ENCODE results near the gene MAPK4. TPM values are rescaled to one million over a fixed set of nuclear protein-coding genes. Genes with fewer than 3 reads are reported as not detected.

MAPK4 gene
- total RNA-seq, 2 experiments from 2014 or later, result not detected

GRCh38 chr18:50738098-50738757, 178.3 kb downstream of the MAPK4 start:
- no peak overlapping the region for H3K27ac Mint-ChIP-seq
- no peak overlapping the region for H3K4me3 Mint-ChIP-seq
- DNase-seq, result no peak
- no peaks in the 10 kb centered on the region for H3K9me3 Mint-ChIP-seq
- no peaks in the 10 kb centered on the region for H3K36me3 Mint-ChIP-seq
- H3K27me3 Mint-ChIP-seq, result peaks cover 2% of the 10 kb centered on the region
- H3K4me1 Mint-ChIP-seq, result no peaks in the 10 kb centered on the region

- no peak overlapping the region for H3K27ac Mint-ChIP-seq
- H3K27me3 Mint-ChIP-seq, result peaks cover 18% of the 10 kb centered on the region
- no peak for DNase-seq
- H3K4me1 Mint-ChIP-seq, result no peaks in the 10 kb centered on the region
- H3K36me3 Mint-ChIP-seq, result no peaks in the 10 kb centered on the region
- no peaks in the 10 kb centered on the region for H3K9me3 Mint-ChIP-seq
- H3K4me3 Mint-ChIP-seq, result no peak overlapping the region
Observed at GRCh38 chr18:50742952-50743351, 183.1 kb downstream of the MAPK4 start.

- DNase-seq, result no peak
- H3K9me3 Mint-ChIP-seq, result no peaks in the 10 kb centered on the region
- H3K4me3 Mint-ChIP-seq, result no peak overlapping the region
- H3K4me1 Mint-ChIP-seq, result no peaks in the 10 kb centered on the region
- H3K36me3 Mint-ChIP-seq, result no peaks in the 10 kb centered on the region
- peaks cover 29% of the 10 kb centered on the region for H3K27me3 Mint-ChIP-seq
- no peak overlapping the region for H3K27ac Mint-ChIP-seq
Observed at GRCh38 chr18:50744253-50744652, 184.4 kb downstream of the MAPK4 start.

- Mint-ChIP-seq H3K9me3 (no peaks in the 10 kb centered on the region), H3K4me3 (no peak overlapping the region), H3K36me3 (no peaks in the 10 kb centered on the region), H3K27ac (no peak overlapping the region), H3K27me3 (peaks cover 41% of the 10 kb centered on the region), H3K4me1 (no peaks in the 10 kb centered on the region)
- no peak for DNase-seq
Observed at GRCh38 chr18:50745945-50746344, 186.1 kb downstream of the MAPK4 start.

- peaks cover 50% of the 10 kb centered on the region for H3K27me3 Mint-ChIP-seq
- no peak overlapping the region for H3K4me3 Mint-ChIP-seq
- DNase-seq, result no peak
- no peaks in the 10 kb centered on the region for H3K36me3 Mint-ChIP-seq
- H3K9me3 Mint-ChIP-seq, result no peaks in the 10 kb centered on the region
- H3K4me1 Mint-ChIP-seq, result no peaks in the 10 kb centered on the region
- no peak overlapping the region for H3K27ac Mint-ChIP-seq
Observed at GRCh38 chr18:50747849-50748242, 188.0 kb downstream of the MAPK4 start.

GRCh38 chr18:50748243-50749229, 188.6 kb downstream of the MAPK4 start:
- Mint-ChIP-seq H3K27me3 (peaks cover 50% of the 10 kb centered on the region), H3K9me3 (no peaks in the 10 kb centered on the region), H3K27ac (no peak overlapping the region), H3K36me3 (no peaks in the 10 kb centered on the region), H3K4me3 (no peak overlapping the region), H3K4me1 (no peaks in the 10 kb centered on the region)
- DNase-seq, result no peak

- peaks cover 50% of the 10 kb centered on the region for H3K27me3 Mint-ChIP-seq
- no peak overlapping the region for H3K27ac Mint-ChIP-seq
- no peaks in the 10 kb centered on the region for H3K36me3 Mint-ChIP-seq
- no peaks in the 10 kb centered on the region for H3K4me1 Mint-ChIP-seq
- no peaks in the 10 kb centered on the region for H3K9me3 Mint-ChIP-seq
- DNase-seq, result no peak
- no peak overlapping the region for H3K4me3 Mint-ChIP-seq
Observed at GRCh38 chr18:50749421-50749820, 189.5 kb downstream of the MAPK4 start.

GRCh38 chr18:50749945-50750344, 190.1 kb downstream of the MAPK4 start:
- H3K4me3 Mint-ChIP-seq, result no peak overlapping the region
- H3K27me3 Mint-ChIP-seq, result peaks cover 51% of the 10 kb centered on the region
- H3K27ac Mint-ChIP-seq, result no peak overlapping the region

GRCh38 chr18:50750546-50750945, 190.7 kb downstream of the MAPK4 start:
- H3K9me3 Mint-ChIP-seq, result no peaks in the 10 kb centered on the region
- H3K4me1 Mint-ChIP-seq, result no peaks in the 10 kb centered on the region
- no peak overlapping the region for H3K4me3 Mint-ChIP-seq
- peaks cover 46% of the 10 kb centered on the region for H3K27me3 Mint-ChIP-seq
- no peaks in the 10 kb centered on the region for H3K36me3 Mint-ChIP-seq
- no peak overlapping the region for H3K27ac Mint-ChIP-seq
- DNase-seq, result no peak

More at GRCh38 chr18:50749945-50750344, 190.1 kb downstream of the MAPK4 start:
- Mint-ChIP-seq H3K36me3 (no peaks in the 10 kb centered on the region), H3K9me3 (no peaks in the 10 kb centered on the region), H3K4me1 (no peaks in the 10 kb centered on the region)
- DNase-seq, result no peak

GRCh38 chr18:50751490-50751889, 191.6 kb downstream of the MAPK4 start:
- no peaks in the 10 kb centered on the region for H3K9me3 Mint-ChIP-seq
- peaks cover 49% of the 10 kb centered on the region for H3K27me3 Mint-ChIP-seq
- H3K27ac Mint-ChIP-seq, result no peak overlapping the region
- H3K36me3 Mint-ChIP-seq, result no peaks in the 10 kb centered on the region
- no peaks in the 10 kb centered on the region for H3K4me1 Mint-ChIP-seq
- no peak overlapping the region for H3K4me3 Mint-ChIP-seq
- DNase-seq, result no peak

- no peaks in the 10 kb centered on the region for H3K36me3 Mint-ChIP-seq
- H3K4me3 Mint-ChIP-seq, result no peak overlapping the region
- H3K27me3 Mint-ChIP-seq, result peaks cover 49% of the 10 kb centered on the region
Observed at GRCh38 chr18:50751947-50752346, 192.1 kb downstream of the MAPK4 start.

GRCh38 chr18:50753311-50753710, 193.4 kb downstream of the MAPK4 start:
- H3K4me3 Mint-ChIP-seq, result no peak overlapping the region
- H3K4me1 Mint-ChIP-seq, result no peaks in the 10 kb centered on the region
- no peak overlapping the region for H3K27ac Mint-ChIP-seq
- peaks cover 45% of the 10 kb centered on the region for H3K27me3 Mint-ChIP-seq
- DNase-seq, result no peak
- no peaks in the 10 kb centered on the region for H3K36me3 Mint-ChIP-seq
- no peaks in the 10 kb centered on the region for H3K9me3 Mint-ChIP-seq

More at GRCh38 chr18:50751947-50752346, 192.1 kb downstream of the MAPK4 start:
- no peak overlapping the region for H3K27ac Mint-ChIP-seq
- no peaks in the 10 kb centered on the region for H3K9me3 Mint-ChIP-seq
- H3K4me1 Mint-ChIP-seq, result no peaks in the 10 kb centered on the region
- no peak for DNase-seq

- no peak overlapping the region for H3K27ac Mint-ChIP-seq
- no peak overlapping the region for H3K4me3 Mint-ChIP-seq
- no peaks in the 10 kb centered on the region for H3K36me3 Mint-ChIP-seq
- no peak for DNase-seq
- H3K4me1 Mint-ChIP-seq, result no peaks in the 10 kb centered on the region
- no peaks in the 10 kb centered on the region for H3K9me3 Mint-ChIP-seq
- H3K27me3 Mint-ChIP-seq, result peaks cover 42% of the 10 kb centered on the region
Observed at GRCh38 chr18:50754297-50754696, 194.4 kb downstream of the MAPK4 start.

- H3K27me3 Mint-ChIP-seq, result peaks cover 32% of the 10 kb centered on the region
- no peak for DNase-seq
- H3K4me3 Mint-ChIP-seq, result no peak overlapping the region
- H3K27ac Mint-ChIP-seq, result no peak overlapping the region
- H3K36me3 Mint-ChIP-seq, result no peaks in the 10 kb centered on the region
- no peaks in the 10 kb centered on the region for H3K4me1 Mint-ChIP-seq
- no peaks in the 10 kb centered on the region for H3K9me3 Mint-ChIP-seq
Observed at GRCh38 chr18:50757358-50757757, 197.5 kb downstream of the MAPK4 start.

- H3K4me3 Mint-ChIP-seq, result no peak overlapping the region
Observed at GRCh38 chr18:50769463-50769862, 209.6 kb downstream of the MAPK4 start.

More at GRCh38 chr18:50769463-50769862, 209.6 kb downstream of the MAPK4 start:
- peaks cover 29% of the 10 kb centered on the region for H3K9me3 Mint-ChIP-seq
- no peaks in the 10 kb centered on the region for H3K4me1 Mint-ChIP-seq
- no peak for DNase-seq
- H3K27ac Mint-ChIP-seq, result no peak overlapping the region
- H3K36me3 Mint-ChIP-seq, result peaks cover 7% of the 10 kb centered on the region
- peaks cover 24% of the 10 kb centered on the region for H3K27me3 Mint-ChIP-seq
